Bronchial epithelial cell (primary cell): ENCODE measurements around the gene ARHGAP22. TPM values are rescaled to one million over a fixed set of nuclear protein-coding genes. Genes with fewer than 3 reads are reported as not detected.

Source experiments
- DNase-seq: peaks from one replicate; pipeline ENCODE4 v3.0.0-alpha.2; 2010; ENCODE audit warnings: low read depth
- FAIRE-seq: peaks from 2 replicates; lab custom pipeline; 2011; peaks lifted over from hg19 to GRCh38; lab: Jason Lieb, UNC
- H3K27me3 ChIP-seq: 2 replicates; pipeline ENCODE4 v1.5.1; 2011; ENCODE audit warnings: low read length; ENCODE audit not compliant: control insufficient read depth, insufficient read depth
- H3K36me3 ChIP-seq: 2 replicates; pipeline ENCODE4 v1.5.1; 2011; ENCODE audit warnings: low read length; ENCODE audit not compliant: control insufficient read depth, insufficient read depth
- H3K4me3 ChIP-seq: 2 replicates; pipeline ENCODE4 v1.5.1; 2011; ENCODE audit warnings: mild to moderate bottlenecking, low read depth, low read length, control low read depth
- CTCF ChIP-seq: IDR thresholded peaks from 2 replicates; pipeline ENCODE4 v1.5.1; 2011; ENCODE audit warnings: mild to moderate bottlenecking, moderate library complexity, low read length, control low read depth, inconsistent platforms; ENCODE audit not compliant: insufficient read depth, severe bottlenecking
- total RNA-seq: library from RNA; depleted of rRNA; stranded (reverse); fragments of >200 nt; gene quantifications from 2 replicates; pipeline ENCODE4 v1.2.1, GENCODE V29; 2014

Gene ARHGAP22
- total RNA-seq, 1 donor from 2014 or later, result 9.0 TPM

DNA sequence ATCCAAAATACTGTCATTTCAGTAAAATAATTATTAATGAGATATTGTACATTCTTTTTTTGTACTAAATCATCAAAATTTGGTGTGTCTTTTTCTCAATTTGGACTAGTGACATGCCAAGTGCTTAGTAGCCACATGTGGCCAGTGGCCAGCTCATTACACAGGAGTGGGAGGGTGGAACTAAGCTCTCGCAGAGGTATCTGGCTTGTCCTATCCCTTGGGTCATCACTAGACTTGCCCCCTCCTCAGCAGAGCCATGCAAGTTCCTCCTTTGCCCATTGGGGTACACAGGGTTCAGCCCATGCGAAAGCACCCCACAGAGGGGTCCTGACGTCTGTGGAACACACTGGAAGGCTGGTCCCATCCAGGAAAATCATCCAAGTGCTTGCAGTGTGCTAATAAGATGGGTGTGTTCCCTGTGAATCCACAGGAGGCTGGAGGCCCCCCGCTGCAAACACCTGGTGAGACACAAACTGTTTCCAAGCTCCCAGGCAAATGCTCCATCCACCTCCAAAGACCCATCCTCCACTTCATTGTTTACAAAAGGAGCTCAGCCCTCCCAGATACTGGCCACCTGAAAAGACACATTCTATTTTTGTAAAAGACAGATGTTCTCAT lies 1.3 kb downstream of the ARHGAP22 start:
- H3K4me3 ChIP-seq, result no peak overlapping the region

DNA sequence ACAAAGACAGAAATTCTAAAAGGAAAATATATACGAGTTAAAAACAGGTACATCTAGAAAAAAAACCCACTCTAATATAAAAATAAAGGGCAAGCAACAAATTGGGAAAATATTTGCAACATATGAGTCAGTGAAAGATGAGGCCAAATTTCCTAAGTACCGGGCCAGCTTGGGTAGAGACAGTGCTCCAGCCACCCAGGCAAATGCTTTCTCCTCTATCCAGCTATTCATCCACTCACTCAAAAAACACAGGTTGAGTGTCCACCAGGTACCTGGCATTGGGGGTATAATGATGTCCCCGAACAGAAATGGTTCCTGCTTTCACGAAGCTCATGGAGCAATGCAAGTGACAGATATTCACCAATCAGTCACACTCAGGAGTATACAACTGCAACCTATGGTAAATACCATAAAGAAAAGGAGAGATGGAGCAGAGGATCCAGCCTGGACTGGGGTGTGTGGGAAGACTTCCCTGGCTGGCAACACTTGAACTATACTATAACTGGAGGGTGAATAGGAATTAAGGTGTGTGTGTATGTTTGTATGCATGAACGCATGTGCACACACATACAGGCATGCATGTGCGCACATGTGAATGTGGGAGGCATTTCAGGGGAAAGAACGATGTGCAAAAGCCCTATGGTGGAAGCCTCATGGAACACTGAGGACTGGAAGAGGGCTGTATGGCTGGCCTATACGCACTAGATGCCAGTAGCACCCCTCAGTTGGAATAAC lies 2.3 kb downstream of the ARHGAP22 start:
- Histone ChIP-seq H3K36me3 (no peaks in the 10 kb centered on the region), H3K27me3 (no peaks in the 10 kb centered on the region), H3K4me3 (no peak overlapping the region)
- DNase-seq (no peak), FAIRE-seq (peak; percentile 28)
- no peak for TF ChIP-seq CTCF

More for the DNA sequence above, 1.3 kb downstream of the ARHGAP22 start:
- Histone ChIP-seq H3K27me3 (no peaks in the 10 kb centered on the region), H3K36me3 (no peaks in the 10 kb centered on the region)
- FAIRE-seq, result no peak
- no peak for TF ChIP-seq CTCF
- no peak for DNase-seq

GRCh38 chr10:48601789-48602188 lies 3.1 kb downstream of the ARHGAP22 start:
- DNase-seq (no peak), FAIRE-seq (no peak)
- no peaks in the 10 kb centered on the region for H3K36me3 ChIP-seq
- no peak overlapping the region for H3K4me3 ChIP-seq
- H3K27me3 ChIP-seq, result no peaks in the 10 kb centered on the region
- TF ChIP-seq CTCF, result no peak

DNA sequence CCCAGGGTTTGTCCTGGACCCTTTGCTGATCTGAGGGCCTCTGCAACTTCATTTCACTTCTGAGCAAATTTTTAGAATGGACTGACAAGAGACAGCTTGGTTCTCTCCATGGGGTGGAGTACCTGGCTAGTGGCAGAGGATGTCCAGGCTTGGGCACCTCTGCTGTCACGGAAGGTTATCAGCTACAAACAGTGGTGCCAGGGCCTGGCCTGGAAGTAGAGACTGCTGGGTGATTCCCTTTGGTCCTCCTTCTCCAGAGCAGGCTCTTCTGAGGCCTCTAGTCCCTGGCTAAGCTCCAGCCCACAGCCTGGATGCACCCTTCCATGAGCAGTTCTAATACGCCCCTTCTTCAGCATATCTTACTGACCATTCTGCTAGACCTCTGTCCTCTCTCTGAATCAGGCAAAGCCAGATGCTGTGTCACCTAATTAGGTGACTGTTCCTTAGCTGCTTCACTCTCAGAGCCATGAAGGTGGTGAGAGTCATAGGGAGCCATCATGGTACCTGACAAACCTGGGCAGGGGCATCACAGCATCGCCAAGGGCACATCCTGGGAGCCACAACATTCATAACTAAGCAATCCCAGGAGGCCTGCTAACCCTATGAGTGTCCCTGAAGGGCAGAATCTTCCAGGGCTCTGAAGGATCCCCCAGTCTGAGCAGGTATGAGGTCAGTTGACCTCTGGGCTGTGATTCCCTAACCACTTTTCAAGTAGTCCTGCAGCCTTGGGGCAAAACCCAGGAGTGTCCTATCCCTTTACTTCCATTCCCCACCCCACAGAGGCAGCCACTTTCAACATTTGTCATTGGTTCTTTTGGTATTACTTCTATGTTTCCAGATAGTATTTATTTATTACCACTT lies 4.0 kb downstream of the ARHGAP22 start:
- DNase-seq (no peak), FAIRE-seq (peak; percentile 55)
- Histone ChIP-seq H3K36me3 (no peaks in the 10 kb centered on the region), H3K4me3 (no peak overlapping the region), H3K27me3 (no peaks in the 10 kb centered on the region)
- no peak for TF ChIP-seq CTCF

- DNase-seq (peak; percentile 27), FAIRE-seq (no peak)
- Histone ChIP-seq H3K36me3 (no peaks in the 10 kb centered on the region), H3K27me3 (no peaks in the 10 kb centered on the region), H3K4me3 (no peak overlapping the region)
- TF ChIP-seq CTCF, result no peak
These were observed 5.1 kb downstream of the ARHGAP22 start for GRCh38 chr10:48599830-48600134.
